Measurements from ENCODE around the gene LSMEM2. TPM values are rescaled to one million over a fixed set of nuclear protein-coding genes. Genes with fewer than 3 reads are reported as not detected.
"Not testable (repeated sequence)": the region's sequence is repeated elsewhere in the genome, so short reads cannot be mapped to it uniquely, and the experiment has no call there.

Gene LSMEM2
- total RNA-seq, 1 experiment from 2014 or later, result 1.6 TPM

DNA sequence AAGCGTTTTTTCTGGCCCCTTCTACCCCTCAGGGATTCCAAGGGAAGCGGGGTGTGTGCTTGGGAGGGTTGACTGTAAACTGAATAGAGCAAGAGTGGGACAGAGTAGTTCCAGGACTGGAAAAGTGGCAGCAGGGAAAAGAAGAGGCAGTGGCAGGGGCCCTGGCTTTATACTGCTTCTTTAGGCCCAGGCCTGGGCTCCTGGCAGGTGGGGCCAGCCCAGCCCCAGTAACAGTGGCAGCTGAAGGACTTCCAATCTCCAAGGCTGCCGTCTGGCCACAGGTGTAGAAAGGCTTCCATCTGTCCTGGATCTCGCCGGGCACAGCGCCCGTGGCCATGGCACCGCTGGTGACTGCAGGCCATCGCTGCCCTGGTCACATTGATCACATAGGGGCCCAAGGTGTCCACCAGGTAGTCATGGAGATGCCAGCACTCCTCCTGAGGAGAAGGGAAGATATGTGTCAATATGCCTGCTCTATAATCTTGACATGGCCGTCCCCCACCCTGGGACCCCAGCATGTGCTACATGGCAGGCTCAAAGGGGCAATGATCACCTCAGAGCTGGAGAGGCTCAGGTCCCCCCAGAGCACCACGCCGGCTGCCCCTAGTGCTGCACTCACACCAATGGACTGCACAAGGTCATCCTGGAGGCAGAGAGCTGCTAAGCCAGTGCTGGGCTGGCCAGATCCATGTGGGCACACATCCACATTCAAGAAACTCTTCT lies 14.4 kb downstream of the LSMEM2 start:
- in situ Hi-C loops (cut with HindIII; ENCODE audit: low sequenced_read_pairs), result no loop called here
- no peak for DNase-seq (ENCODE audit: low spot score)

DNA sequence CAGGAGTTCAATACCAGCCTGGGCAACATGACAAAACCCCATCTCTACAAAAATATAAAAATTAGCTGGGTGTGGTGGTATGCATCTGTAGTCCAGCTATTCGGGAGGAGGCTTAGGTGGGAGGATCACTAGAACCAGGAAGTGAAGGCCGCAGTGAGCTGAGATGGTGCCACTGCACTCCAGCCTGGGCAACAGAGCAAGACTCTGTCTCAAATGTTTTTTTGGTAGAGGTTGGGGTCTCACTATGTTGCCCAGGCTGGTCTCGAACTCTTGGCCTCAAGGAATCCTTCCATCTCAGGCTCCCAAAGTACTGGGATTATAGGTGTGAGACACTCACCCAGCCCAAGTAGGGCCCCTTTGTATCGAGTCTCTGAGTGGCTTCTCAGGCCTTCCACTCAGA lies 15.2 kb downstream of the LSMEM2 start:
- DNase-seq (ENCODE audit: low spot score), result no peak
- in situ Hi-C loops (cut with HindIII; ENCODE audit: low sequenced_read_pairs), result no loop called here

DNA sequence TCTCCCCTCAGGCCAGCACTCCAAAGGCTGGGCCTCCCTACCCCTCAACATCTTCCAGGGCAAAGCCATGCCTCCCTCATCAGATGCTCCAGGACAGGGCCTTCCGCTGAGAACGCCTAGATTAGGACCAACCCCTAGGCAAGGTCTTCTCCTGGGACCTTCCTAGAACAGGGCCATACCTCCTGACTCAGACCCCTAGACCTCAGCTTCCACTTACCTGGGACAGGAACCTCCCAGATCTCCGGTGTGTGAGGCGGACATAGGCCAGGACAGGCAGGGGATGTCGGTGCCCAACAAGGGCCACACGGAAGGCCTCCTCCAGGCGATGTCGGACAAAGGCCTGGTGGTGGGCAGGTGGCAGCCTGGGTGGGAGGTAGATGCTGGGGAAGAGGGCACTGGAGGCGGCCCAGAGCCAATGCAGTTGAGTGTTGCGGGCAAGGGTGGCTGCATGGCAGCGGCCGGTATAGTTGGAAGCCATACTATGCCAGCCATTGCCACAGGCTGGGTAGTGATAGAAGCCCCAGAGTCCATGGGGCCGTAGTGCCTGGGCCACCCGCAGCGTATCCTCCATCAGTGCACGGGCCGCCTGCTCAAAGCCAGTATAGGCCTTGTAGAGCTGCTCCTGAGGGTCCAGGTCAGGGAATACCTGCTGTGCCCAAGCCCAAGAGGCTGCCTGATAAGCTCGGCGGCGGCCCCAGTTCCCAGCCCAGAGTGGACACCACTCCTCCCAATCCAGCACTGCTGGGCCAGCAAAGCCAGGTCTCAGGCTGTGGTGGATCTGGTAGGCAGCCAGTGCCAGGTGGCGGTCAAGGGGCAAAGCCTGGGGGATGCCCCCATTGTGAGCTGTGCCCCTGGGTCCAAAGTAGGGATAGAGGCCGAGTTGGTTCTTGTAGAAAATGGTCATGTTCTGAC lies 15.9 kb downstream of the LSMEM2 start:
- in situ Hi-C loops (cut with HindIII; ENCODE audit: low sequenced_read_pairs), result no loop called here
- DNase-seq (ENCODE audit: low spot score), result no peak

DNA sequence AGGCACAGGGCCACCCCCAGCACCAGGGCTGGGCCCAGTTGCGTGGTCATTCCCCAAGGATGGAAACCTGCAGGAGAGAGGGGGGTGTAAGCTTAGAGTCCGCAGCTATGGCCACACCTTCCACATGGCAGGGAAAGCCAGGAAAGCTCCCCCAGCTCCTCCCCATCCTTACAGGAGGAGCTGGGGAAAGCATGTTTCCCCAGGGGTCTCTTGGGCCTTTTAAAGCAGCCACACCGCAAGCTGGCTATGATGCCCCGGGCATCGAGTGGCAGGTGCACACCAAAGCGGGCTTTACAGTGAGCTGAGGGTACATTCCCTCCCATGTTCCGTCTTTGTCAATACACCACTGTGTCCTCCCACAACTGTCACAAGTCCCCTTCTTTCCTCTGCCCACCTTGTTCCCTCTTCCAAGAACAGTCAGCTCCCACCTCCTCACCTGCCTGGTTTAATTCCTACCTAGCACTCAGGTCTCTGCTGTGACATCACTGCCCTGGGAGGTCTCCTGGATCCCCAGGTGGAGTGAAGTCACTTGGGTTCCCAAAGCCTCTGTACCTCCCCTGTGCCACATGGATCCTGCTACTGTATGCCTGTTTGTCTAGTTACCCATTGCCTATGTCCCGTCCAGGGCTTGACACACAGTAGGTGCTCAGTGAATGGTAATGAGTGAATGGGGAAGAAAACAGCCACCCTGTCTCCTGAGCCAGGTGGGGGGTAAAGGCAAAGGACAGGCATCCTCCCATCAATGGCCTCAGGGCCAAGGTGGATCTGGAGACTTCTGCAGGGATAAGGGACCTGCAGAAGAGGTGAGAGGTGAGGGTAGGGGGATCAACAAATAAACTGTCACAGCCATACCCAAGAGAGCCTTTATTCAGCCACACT lies 16.9 kb downstream of the LSMEM2 start:
- in situ Hi-C loops (cut with HindIII; ENCODE audit: low sequenced_read_pairs), result no loop called here
- no peak for DNase-seq (ENCODE audit: low spot score)

DNA sequence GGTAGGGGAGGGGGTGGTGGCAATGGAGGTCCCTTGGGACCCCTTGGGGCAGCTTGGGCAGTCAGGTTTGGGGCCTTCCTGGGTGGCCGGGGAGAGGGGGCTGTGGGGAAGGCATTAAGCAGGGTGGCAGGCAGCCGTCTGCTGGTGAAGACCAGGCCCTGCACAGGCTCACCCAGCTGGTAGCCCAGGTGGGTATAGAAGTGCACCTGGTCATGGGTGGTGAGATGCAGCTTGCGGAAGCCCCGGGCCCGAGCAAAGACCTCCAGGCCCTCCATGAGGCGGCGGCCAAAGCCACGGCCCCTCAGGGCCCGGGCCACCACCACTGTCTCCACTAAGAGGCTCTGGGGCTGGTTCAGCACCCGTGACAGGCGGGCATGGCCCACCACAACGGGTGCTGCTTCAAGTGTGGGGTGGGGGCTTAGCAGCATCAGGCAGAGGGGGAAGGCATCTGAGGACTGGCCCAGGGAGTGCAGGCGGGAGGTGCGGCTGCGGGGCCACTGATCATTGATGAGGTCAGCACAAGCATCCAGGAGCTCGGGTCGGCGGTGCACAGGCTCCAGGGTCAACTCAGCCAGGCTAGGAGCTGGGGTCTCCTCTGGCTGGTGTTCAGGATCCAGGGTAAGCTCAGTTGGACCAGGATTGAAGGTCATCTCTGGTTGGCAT lies 18.0 kb downstream of the LSMEM2 start:
- in situ Hi-C loops (cut with HindIII; ENCODE audit: low sequenced_read_pairs), result no loop called here
- no peak for DNase-seq (ENCODE audit: low spot score)

DNA sequence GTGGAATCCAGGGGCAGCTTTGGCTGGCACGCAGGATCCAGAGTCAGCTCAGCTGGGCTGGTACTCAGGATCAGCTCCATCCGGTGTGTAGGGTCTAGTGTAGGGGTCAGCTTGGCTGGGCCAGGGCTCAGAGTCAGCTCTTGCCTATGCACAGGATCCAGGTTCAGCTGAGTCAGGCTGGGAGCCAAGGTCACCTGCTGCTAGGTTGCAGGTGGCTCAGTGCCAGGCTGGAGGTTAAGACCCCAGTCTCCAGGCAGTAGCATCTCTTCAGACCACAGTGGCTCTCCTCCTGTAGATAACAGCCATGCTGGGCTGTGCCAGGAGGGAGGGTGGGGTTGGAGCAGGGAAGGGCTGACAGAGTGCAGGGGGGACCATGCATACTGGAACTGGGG lies 18.5 kb downstream of the LSMEM2 start:
- no peak for DNase-seq (ENCODE audit: low spot score)
- in situ Hi-C loops (cut with HindIII; ENCODE audit: low sequenced_read_pairs), result no loop called here

DNA sequence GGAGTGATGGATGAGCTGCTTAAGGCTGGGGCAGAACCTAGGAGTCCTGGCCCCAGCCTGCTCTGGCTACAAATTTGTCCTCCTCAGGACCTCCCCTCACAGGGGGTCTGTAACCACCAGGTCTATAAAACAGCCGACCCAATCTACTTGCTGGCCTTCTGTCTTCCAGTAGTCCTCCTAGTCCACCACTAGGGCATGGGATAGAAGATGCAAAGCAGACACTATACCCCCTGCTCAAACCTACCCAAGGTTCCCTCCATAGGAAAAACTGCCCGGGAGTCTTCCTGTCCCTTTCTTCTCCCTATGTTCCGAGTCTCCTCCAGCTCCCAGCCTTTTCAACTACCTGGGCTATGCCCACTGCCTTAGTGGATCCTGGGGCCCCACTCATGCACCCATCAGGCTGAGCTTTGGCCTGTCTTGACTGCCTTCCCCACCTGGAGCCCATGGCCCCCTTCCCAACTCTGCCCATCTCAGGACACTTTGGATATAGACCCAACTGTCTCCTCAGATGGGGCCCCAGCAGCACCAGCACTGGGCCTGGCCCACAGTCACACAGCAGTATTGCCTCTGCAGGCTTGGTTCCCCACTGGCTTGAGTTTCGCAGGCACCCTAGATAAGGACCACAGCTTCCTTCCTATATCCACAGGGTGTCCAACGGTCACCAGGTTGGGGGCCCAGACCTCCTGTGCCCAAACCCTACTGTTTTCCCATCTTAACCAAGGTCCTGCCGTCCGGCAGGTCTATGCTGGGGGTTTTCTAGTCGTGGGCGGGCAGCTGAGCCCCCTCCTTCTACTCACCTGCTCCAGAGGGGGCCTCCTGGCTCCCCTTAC lies 19.2 kb downstream of the LSMEM2 start:
- peak; percentile 26 for DNase-seq (ENCODE audit: low spot score)
- in situ Hi-C loops (cut with HindIII; ENCODE audit: low sequenced_read_pairs), result no loop called here

DNA sequence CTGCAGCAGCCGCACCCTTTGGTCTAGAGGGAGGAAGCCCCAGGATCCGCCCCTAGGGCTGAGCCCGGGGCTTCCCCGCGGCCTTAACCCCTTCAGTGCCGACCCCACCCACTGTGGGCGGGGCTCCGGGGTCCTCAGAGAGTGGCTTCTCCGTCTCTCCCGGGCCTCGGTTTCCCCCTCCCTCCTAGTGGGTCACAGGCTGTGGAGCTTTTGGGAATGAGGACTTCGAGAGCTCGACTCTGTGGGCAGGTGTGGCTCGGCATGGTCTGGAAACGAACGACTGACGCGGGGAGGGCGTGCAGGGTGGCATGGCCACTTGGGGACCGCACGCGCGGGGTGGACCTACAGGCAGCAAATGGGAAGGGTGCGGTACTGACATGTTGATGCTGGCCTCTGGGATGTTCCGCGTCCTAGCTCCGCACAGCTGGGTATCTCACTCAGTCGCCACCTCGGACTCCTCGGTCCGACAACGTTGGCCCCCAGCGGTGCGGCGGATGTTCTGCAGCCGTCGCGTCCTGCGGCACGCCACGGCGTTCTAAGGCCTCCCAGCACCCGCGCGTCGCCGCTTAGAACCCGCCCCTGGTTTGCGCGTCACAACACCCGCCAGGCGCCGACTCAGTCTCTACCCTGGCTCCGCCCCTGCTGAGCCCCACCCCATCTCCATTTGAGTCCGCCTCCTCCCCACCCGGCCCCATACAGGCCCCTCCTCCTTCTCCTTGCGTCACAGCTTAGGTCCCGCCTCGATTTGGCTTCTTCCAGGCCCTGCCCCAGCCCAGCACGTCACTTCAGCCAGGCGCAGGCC lies 20.1 kb downstream of the LSMEM2 start, which contains the start of the genes HYAL3 and NAA80:
HYAL3 (minus strand) TSS at position 570 of the 802 bp plus-strand sequence. CDS start 3,803 bp downstream, outside the sequence.
NAA80 (minus strand) TSS at position 570 of the 802 bp plus-strand sequence. CDS start 1,942 bp downstream, outside the sequence.
- DNase-seq (ENCODE audit: low spot score), result peak; percentile 100
- in situ Hi-C loops (cut with HindIII; ENCODE audit: low sequenced_read_pairs), result no loop called here

DNA sequence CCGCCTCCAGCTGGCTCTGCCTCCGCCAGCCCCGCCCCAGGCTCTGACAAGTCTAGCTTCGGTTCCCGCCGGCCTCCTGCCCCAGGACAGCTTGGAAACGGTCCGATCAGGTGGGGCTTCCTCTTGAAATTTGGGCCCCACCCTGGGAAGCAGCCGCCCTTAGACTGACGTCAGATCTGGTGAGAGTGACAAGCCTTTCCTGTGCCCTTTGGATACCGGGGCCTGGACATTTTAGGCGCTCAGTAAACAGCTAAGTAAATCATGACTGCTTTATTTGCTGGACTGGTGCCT lies 20.7 kb downstream of the LSMEM2 start:
- no peak for DNase-seq (ENCODE audit: low spot score)
- in situ Hi-C loops (cut with HindIII; ENCODE audit: low sequenced_read_pairs), result no loop called here

DNA sequence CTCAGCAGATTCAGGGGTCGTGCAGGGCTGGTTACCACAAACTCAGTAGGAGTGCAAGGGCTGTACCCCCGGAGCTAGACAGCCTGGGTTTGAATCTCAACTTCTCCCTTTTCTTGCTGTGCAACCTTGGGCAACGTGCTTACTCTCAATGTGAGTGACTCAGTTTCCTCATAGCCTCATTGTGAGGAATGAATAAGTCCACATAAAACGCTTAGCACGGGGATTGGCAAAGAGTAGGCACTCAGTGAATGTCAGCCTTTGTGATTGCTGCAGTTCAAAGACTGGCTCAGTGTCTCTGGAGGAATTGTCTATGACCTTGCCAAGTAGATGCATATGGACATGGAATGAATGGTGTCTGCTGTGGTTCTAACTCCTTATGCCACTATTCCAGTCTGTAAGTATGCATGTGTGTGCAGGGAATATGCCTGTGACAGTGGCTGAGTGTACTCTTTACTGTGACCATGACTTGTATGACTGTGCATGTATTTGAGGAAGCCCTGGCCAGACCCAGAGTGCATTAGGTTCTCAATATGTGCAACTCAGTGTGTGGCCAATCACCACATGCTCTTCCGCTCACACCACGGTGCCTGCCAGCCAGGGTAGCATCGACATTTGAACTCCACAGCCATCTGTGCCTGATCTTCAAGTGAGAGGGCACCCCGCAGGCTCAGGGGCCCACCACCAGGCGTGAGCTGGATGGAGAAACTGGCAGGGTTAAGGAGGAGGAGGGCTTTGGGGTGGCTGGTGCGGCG lies 21.2 kb downstream of the LSMEM2 start:
- DNase-seq (ENCODE audit: low spot score), result peak; percentile 68
- in situ Hi-C loops (cut with HindIII; ENCODE audit: low sequenced_read_pairs), result no loop called here

DNA sequence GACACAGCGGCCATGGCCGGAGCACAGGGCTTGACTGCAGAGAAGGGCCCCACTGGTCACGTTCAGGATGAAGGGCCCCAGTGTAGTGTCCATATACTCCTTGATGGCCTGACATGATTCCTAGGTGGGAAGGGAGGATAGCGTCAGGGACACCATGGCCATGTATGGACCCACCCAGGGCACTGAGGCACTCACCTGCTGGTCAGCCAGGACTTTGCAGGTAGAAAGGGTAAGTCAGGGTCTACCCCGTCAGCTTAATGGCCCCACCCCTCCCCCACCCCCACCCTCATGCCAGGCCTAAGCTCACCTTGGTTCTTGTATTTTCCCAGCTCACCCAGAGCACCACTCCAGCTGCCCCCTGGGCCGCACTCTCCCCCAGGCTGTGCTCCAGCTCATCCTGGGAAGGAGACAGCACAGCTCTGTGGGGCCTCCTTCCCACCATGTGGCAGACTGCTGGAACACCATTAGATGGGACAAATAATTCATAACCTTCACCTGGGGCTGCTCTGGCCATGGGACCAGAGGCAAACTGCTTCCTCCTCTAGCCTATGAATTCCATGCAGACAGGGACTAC lies 21.9 kb downstream of the LSMEM2 start:
- in situ Hi-C loops (cut with HindIII; ENCODE audit: low sequenced_read_pairs), result no loop called here
- no peak for DNase-seq (ENCODE audit: low spot score)

DNA sequence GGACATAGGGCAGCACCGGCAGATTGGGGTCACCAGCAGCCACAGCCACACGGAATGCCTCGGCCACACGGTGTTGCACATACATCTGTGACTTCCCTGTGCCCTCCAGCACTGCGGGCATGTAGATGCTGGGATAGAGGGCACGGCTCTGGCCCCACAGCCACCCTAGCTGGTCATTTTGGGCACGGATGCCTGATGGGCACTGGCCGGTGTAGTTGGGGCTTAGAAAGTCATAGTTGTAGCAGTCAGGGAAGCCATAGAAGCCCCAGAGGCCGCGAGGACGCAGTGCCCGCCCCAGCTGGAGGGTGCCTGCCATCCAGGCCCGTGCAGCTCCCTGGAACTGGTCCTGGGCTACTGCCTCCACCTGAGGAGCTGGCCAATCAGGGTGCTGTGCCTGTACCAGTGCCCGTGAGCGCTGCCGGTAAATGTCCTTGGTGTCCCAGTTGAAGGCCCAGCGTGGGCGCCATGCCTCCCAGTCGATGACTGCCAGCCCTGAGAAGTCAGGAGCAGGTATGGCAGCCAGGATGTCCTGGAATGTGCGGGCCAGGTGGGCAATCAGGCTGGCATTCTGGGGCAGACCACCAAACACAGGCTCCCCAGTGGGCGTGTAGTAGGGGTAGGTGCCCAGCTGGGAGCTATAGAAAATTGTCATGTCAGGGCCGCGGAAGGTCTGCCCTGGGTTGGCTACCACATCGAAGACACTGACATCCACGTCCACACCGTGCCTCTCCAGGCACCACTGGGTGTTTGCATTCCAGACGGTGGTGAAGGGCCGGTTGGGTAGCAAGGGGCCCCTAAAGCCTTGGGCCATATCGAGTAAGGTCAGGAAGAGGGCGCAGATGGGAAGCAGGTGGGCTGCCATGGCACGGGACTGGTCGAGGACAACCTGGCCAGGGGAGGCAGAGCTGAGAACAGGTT lies 23.5 kb downstream of the LSMEM2 start:
- in situ Hi-C loops (cut with HindIII; ENCODE audit: low sequenced_read_pairs), result no loop called here
- DNase-seq (ENCODE audit: low spot score), result no peak

DNA sequence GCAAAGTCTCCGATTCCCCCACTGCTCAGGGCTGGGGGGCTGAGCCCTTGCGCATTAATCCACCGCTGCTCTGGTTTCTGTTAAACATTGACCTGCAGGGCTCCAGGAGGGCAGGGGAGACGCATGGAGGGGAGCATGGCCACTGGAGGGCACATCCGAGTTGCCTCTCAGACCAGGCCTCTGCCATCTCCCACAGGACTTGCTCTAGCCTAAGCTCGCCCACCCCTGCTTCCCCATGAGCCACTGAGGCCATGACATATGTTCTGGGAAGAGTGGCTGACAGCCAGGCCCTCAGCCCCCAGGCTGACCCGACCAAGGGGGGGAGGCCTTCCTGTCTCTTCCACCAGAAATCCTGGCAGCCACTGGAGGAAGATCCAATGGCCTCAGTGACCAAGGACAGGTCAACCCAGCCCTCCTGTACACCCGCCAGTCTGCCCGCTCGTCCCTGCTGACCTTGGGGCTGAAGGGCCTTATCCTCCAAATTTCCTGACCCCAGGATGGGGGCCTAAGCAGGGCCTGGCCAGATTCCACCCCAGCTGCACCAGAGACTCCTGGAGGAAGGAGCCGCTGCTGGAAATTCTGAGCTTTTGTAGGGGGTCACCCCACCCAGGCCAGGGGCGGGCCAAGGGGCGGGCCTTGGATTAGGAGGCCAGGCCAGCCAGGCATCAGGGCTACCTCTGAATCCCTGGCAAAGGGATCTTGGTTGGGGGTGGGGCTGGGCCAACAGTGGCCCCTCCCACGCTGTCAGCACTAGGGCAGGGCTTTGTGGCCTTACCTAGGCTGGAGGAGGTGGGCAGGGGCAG lies 24.3 kb downstream of the LSMEM2 start, which contains the start of gene HYAL1:
HYAL1 (minus strand) TSS at position 562 of the 803 bp plus-strand sequence. CDS start 618 bp downstream, outside the sequence.
- DNase-seq (ENCODE audit: low spot score), result peak; percentile 42
- in situ Hi-C loops (cut with HindIII; ENCODE audit: low sequenced_read_pairs), result no loop called here

DNA sequence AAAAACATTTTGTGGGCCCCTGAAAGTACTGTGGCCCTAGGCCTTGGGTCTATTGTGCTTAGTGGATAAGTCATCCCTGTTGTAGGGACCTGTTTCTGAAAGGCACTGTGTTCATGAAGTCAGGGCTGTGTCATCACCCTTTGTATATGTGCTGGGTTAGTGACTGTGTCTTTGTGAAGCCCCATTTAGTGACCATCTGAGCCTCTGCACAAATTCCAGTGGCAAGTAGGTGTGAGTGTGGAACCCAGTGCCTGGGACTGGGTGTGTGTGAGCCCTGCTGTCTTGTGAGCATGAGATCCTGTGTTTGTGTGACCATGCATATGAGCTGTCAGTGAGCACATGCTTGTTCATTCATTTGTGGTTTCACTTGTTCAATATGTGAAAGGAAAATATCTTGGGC lies 25.7 kb downstream of the LSMEM2 start:
- in situ Hi-C loops (cut with HindIII; ENCODE audit: low sequenced_read_pairs), result no loop called here
- no peak for DNase-seq (ENCODE audit: low spot score)

DNA sequence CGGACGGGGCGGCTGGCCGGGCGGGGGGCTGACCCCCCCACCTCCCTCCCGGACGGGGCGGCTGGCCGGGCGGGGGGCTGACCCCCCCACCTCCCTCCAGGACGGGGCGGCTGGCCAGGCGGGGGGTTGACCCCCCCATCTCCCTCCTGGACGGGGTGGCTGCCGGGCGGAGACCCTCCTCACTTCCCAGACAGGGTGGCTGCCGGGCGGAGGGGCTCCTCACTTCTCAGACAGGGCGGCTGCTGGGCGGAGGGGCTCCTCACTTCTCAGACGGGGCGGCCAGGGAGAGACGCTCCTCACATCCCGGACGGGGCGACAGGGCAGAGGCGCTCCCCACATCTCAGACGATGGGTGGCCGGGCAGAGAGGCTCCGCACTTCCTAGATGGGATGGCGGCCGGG lies 33.2 kb downstream of the LSMEM2 start:
- in situ Hi-C loops (cut with HindIII; ENCODE audit: low sequenced_read_pairs), result not testable (repeated sequence)

More for the DNA sequence above, 33.2 kb downstream of the LSMEM2 start:
- DNase-seq (ENCODE audit: low spot score), result not testable (repeated sequence)

Measured in G401 (cell line).